Measurements from ENCODE around the gene FAM107A. TPM values are rescaled to one million over a fixed set of nuclear protein-coding genes. Genes with fewer than 3 reads are reported as not detected.
A peak's percentile ranks its signal among the peaks of the same experiment; 100 is the strongest.

The FAM107A gene
- total and polyA plus RNA-seq, 8 donors: 4.7 to 55.4 (median 19.9) TPM

DNA sequence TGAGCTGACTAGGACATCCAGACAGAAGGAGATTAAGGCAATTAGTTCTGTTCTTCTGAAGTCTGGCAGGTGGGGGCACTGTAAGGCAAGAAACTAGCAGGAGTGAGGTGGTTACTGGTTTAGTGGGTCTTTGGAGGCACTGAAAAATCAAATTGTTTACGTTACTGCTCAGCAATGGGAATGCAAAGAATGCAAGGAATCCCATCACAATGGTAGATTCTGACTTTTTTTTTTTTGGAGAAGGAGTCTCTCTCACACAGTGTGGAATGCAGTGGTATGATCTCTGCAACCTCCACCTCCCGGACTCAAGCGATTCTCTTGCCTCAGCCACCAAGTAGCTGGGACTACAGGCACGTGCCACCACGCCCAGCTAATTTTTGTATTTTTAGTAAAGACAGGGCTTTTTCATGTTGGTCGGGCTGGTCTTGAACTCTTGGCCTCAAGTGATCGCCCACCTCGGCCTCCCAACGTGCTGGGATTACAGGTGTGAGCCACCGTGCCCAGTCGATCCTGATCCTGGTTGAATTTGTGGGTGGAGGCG, 16.4 kb downstream of the FAM107A start:
- peaks cover 0 to 10% (median 0%) of the 10 kb centered on the region in 4 donors for H3K4me1 ChIP-seq
- H3K4me3 ChIP-seq: no peak overlapping the region
- H3K9me3 ChIP-seq: no peaks in the 10 kb centered on the region
- TF ChIP-seq, protein P1, sequence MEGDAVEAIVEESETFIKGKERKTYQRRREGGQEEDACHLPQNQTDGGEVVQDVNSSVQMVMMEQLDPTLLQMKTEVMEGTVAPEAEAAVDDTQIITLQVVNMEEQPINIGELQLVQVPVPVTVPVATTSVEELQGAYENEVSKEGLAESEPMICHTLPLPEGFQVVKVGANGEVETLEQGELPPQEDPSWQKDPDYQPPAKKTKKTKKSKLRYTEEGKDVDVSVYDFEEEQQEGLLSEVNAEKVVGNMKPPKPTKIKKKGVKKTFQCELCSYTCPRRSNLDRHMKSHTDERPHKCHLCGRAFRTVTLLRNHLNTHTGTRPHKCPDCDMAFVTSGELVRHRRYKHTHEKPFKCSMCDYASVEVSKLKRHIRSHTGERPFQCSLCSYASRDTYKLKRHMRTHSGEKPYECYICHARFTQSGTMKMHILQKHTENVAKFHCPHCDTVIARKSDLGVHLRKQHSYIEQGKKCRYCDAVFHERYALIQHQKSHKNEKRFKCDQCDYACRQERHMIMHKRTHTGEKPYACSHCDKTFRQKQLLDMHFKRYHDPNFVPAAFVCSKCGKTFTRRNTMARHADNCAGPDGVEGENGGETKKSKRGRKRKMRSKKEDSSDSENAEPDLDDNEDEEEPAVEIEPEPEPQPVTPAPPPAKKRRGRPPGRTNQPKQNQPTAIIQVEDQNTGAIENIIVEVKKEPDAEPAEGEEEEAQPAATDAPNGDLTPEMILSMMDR (IDR thresholded peaks at IDR 0.05): no peak
- no peak for TF ChIP-seq EP300 (IDR thresholded peaks at IDR 0.05)
- TF ChIP-seq POLR2AphosphoS5 (IDR thresholded peaks at IDR 0.05): no peak
- no peak for TF ChIP-seq POLR2A (IDR thresholded peaks at IDR 0.05)
- no peaks in the 10 kb centered on the region for H3K27me3 ChIP-seq
- peak in 1 of 2 donors; percentile 59 for DNase-seq
- no peak overlapping the region for H3K27ac ChIP-seq
- peaks cover 0 to 29% (median 6%) of the 10 kb centered on the region in 4 donors for H3K36me3 ChIP-seq
- intact Hi-C loops (cut with DNase I; ENCODE audit: low total_unique reads): no loop called here
- WGBS, 5 donors: 72 to 77% (median 74%) methylated on average over 12 of the region's 12 CpGs

DNA sequence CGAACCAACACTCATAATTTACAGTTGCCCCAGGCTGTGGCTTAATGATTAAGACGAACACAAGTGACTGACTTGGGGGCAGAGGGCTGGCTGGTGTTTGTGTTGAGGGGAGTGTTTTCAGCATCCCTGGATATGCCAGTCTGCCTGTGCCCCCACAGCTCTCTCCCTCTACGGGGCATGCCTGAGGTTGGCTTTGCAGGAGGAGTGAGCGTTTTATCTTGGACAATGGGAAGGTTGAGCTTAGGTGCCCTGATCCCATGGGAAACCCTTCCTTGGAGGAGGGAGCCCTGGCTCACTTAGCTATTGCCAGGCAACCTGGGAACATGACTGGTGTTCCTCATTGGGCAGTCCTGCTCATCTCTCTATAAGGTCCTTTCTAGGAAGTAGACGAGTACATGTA, 17.6 kb downstream of the FAM107A start:
- WGBS, 5 donors: 81 to 96% (median 89%) methylated on average over 5 of the region's 5 CpGs
- no peaks in the 10 kb centered on the region for H3K27me3 ChIP-seq
- H3K9me3 ChIP-seq: no peaks in the 10 kb centered on the region
- no peak overlapping the region for H3K4me3 ChIP-seq
- H3K4me1 ChIP-seq: peaks cover 0 to 10% (median 0%) of the 10 kb centered on the region in 4 donors
- H3K27ac ChIP-seq: no peak overlapping the region
- TF ChIP-seq POLR2A (IDR thresholded peaks at IDR 0.05) (no peak), POLR2AphosphoS5 (IDR thresholded peaks at IDR 0.05) (no peak), EP300 (IDR thresholded peaks at IDR 0.05) (no peak)
- TF ChIP-seq, protein P1 (IDR thresholded peaks at IDR 0.05): no peak
- peaks cover 0 to 22% (median 3%) of the 10 kb centered on the region in 4 donors for H3K36me3 ChIP-seq
- no peak for DNase-seq
- intact Hi-C loops (cut with DNase I; ENCODE audit: low total_unique reads): no loop called here

DNA sequence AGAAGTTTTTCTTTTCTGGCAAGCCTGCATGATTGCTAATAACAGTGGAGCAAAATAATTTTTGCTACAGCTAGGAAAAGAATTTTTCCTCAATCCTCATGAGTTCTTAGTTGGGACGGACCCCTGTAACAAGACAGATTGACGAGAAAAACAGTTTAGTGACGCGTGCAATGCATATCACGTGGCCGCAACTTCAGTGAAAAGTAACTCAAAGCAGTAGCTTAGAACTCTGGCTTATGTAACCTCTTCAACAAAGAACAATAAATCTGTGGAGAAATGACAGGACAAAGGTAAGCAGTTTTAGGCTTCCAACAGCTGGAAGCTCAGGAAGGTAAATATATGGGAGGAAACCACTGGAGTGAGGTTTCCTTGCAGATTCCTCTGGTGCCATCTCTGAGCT, 19.7 kb downstream of the FAM107A start:
- TF ChIP-seq EP300 (IDR thresholded peaks at IDR 0.05) (no peak), POLR2AphosphoS5 (IDR thresholded peaks at IDR 0.05) (no peak), POLR2A (IDR thresholded peaks at IDR 0.05) (no peak)
- TF ChIP-seq, protein P1 (IDR thresholded peaks at IDR 0.05): no peak
- H3K36me3 ChIP-seq: peaks cover 0 to 4% (median 0%) of the 10 kb centered on the region in 4 donors
- peaks cover 0 to under 1% (median 0%) of the 10 kb centered on the region in 4 donors for H3K9me3 ChIP-seq
- intact Hi-C loops (cut with DNase I; ENCODE audit: low total_unique reads): no loop called here
- H3K4me3 ChIP-seq: no peak overlapping the region
- no peak overlapping the region for H3K27ac ChIP-seq
- DNase-seq: no peak
- no peaks in the 10 kb centered on the region for H3K27me3 ChIP-seq
- H3K4me1 ChIP-seq: peaks cover 0 to 10% (median 0%) of the 10 kb centered on the region in 4 donors
- WGBS, 5 donors: 82 to 92% (median 90%) methylated on average over 6 of the region's 6 CpGs

DNA sequence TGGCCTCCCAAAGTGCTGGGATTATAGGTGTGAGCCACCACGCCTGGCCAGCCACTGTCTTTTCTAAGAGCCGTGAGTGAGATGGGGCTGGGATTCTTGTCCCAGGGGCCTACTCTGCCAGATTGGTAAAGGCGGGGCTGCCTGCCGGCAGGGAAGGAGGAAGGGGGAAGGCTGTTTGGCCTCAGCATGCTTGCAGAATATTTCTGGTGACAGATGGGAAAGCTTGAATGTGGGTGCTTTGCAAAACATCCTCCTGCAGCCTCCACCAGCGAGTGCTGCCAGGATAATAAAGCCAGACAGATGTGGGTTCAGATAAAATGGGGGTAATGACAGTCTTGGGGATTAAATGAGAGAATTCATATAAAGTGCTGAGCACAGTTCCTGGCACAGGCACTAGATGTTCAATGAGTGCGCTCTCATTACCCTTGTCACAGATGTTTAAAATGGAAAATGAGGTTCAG, 20.4 kb downstream of the FAM107A start:
- DNase-seq: no peak
- intact Hi-C loops (cut with DNase I; ENCODE audit: low total_unique reads): no loop called here
- Histone ChIP-seq H3K27ac (no peak overlapping the region), H3K9me3 (peaks cover 0 to 6% (median 0%) of the 10 kb centered on the region in 4 donors), H3K4me1 (peaks cover 0 to 10% (median 0%) of the 10 kb centered on the region in 4 donors), H3K36me3 (no peaks in the 10 kb centered on the region), H3K4me3 (no peak overlapping the region), H3K27me3 (no peaks in the 10 kb centered on the region)
- WGBS, 5 donors: 60 to 80% (median 69%) methylated on average over 6 of the region's 6 CpGs
- TF ChIP-seq POLR2AphosphoS5 (IDR thresholded peaks at IDR 0.05): no peak
- no peak for TF ChIP-seq POLR2A (IDR thresholded peaks at IDR 0.05)
- no peak for TF ChIP-seq EP300 (IDR thresholded peaks at IDR 0.05)
- TF ChIP-seq, protein P1 (IDR thresholded peaks at IDR 0.05): no peak

All from stomach (tissue), 9 donors.